ENCODE data around the gene NUDT1. TPM values are rescaled to one million over a fixed set of nuclear protein-coding genes. Genes with fewer than 3 reads are reported as not detected.

The NUDT1 gene
- total RNA-seq, 3 donors from 2014 or later, result 6.8 to 20.3 (median 12.4) TPM

DNA sequence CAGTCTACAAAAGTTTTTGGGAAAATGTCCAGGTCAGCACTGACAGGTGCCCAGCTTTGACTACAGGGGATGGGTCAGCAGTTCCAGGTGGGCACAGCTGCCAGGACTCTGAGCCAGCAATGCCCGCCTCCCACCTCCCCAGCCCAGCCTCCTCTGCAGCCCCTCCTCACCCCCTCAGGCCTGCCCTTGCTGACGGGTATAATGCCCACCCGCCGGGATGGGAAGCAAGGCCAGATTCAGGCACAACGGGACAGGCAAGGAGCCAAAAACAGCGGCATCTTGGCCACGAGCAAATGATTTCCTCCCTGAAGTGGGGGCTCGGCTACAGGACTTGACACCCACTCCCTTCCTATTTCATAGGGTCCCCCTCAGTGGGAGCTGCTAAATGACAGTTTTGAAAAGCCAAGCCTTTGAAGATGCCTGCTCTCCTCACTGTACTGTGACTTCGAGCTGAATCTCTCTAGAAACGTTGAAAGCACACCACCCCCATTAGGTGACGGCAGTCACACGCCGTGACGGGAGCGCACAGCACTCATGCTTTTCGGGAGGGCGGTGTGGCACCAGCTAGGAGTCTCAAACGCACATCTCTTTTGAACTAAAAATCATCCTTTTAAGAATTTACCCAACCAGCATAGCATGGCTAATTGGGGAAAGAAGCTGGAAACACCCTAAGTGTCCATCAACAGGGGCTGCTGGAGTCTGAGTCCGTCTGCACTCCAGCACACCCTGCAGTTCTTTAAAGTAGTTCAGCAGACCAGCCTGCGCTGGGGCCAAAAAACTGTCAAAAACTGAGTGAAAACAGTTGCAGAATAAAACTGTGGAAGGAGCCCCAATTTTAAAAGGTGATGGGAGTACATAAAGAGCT lies 38.9 kb upstream of the NUDT1 start:
- H3K36me3 ChIP-seq (ENCODE audit: low read depth), result no peaks in the 10 kb centered on the region
- peak in 1 of 3 donors; percentile 31 for DNase-seq
- H3K4me3 ChIP-seq, result no peak overlapping the region
- H3K4me1 ChIP-seq (ENCODE audit: low read depth), result no peaks in the 10 kb centered on the region
- no peaks in the 10 kb centered on the region for H3K9me3 ChIP-seq
- ATAC-seq, result no peak
- TF ChIP-seq CTCF (IDR thresholded peaks at IDR 0.05), result no peak
- intact Hi-C loops (cut with DNase I, micrococcal nuclease), result loop anchor here in 1 of 2 donors (10.0 kb wide), 1 partner anchor 98 kb away; no protein-coding TSS in a partner anchor

- Histone ChIP-seq H3K4me1 (ENCODE audit: low read depth) (no peaks in the 10 kb centered on the region), H3K36me3 (ENCODE audit: low read depth) (no peaks in the 10 kb centered on the region), H3K4me3 (no peak overlapping the region), H3K9me3 (no peaks in the 10 kb centered on the region)
- intact Hi-C loops (cut with DNase I, micrococcal nuclease), result loop anchor here in 1 of 2 donors (10.0 kb wide), 1 partner anchor 99 kb away; no protein-coding TSS in a partner anchor
- DNase-seq (peak in 2 of 3 donors; percentile 2 to 25), ATAC-seq (no peak)
- no peak for TF ChIP-seq CTCF (IDR thresholded peaks at IDR 0.05)
Measured at GRCh38 chr7:2203766-2204300, 38.2 kb upstream of the NUDT1 start.

- DNase-seq, result no peak
- intact Hi-C loops (cut with DNase I, micrococcal nuclease), result loop anchor here in 1 of 2 donors (10.0 kb wide), 1 partner anchor 100 kb away; no protein-coding TSS in a partner anchor
- no peaks in the 10 kb centered on the region for H3K36me3 ChIP-seq (ENCODE audit: low read depth)
- no peaks in the 10 kb centered on the region for H3K4me1 ChIP-seq (ENCODE audit: low read depth)
- no peak for TF ChIP-seq CTCF (IDR thresholded peaks at IDR 0.05)
- no peak for ATAC-seq
- no peak overlapping the region for H3K4me3 ChIP-seq
- no peaks in the 10 kb centered on the region for H3K9me3 ChIP-seq
Measured at GRCh38 chr7:2204446-2204845, 37.6 kb upstream of the NUDT1 start.

DNA sequence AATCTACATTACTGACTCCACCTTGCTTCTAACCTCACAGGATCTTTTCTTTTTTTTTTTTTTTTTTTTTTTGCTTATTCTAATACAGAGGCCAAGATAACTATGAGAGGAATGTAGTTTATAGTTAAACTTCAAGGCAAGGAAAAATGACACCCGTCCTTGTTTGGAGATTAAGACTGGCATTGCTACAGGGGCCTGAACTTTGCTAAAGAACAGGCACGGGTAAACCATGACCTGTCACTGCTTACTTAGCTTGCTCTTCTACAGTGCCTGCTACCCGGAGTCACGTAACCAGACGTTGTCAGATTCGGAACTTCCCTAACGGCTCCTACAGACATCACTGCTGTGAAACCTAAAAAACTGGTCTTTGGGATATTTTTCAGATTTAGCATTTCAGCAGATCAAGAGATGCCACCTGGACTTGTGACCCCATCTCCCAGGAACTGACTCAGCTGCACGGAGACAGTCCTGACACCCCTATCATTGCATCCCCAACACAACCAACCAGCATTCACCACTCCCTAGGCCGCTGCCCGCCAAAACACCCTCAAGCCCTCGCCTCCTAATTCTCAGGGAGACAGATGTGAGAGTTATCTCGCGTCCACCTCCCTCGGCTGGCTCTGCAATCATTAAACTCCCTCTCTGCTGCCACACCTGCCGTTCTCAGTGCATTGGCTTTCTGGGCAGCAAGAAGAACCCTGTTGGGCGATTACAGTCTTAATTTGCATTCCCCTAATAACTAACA lies 36.8 kb upstream of the NUDT1 start:
- ATAC-seq (no peak), DNase-seq (peak in 2 of 3 donors; percentile 13 to 19)
- Histone ChIP-seq H3K9me3 (no peaks in the 10 kb centered on the region), H3K4me1 (ENCODE audit: low read depth) (no peaks in the 10 kb centered on the region), H3K4me3 (no peak overlapping the region), H3K36me3 (ENCODE audit: low read depth) (no peaks in the 10 kb centered on the region)
- intact Hi-C loops (cut with DNase I, micrococcal nuclease), result loop anchor here in 1 of 2 donors (10.0 kb wide), 1 partner anchor 100 kb away; no protein-coding TSS in a partner anchor
- no peak for TF ChIP-seq CTCF (IDR thresholded peaks at IDR 0.05)

GRCh38 chr7:2208712-2209111 lies 33.3 kb upstream of the NUDT1 start:
- Histone ChIP-seq H3K4me1 (ENCODE audit: low read depth) (no peaks in the 10 kb centered on the region), H3K4me3 (no peak overlapping the region), H3K36me3 (ENCODE audit: low read depth) (no peaks in the 10 kb centered on the region), H3K9me3 (no peaks in the 10 kb centered on the region)
- intact Hi-C loops (cut with DNase I, micrococcal nuclease), result loop anchor here in 1 of 2 donors (10.0 kb wide), 1 partner anchor 104 kb away; no protein-coding TSS in a partner anchor
- ATAC-seq (no peak), DNase-seq (peak in 2 of 3 donors; percentile 15 to 17)
- no peak for TF ChIP-seq CTCF (IDR thresholded peaks at IDR 0.05)
